ENCODE results near the gene GGTLC3.
"Not testable (repeated sequence)": the region's sequence is repeated elsewhere in the genome, so short reads cannot be mapped to it uniquely, and the experiment has no call there.

- not testable (repeated sequence) for TF ChIP-seq CTCF, POLR2A (IDR thresholded peaks at IDR 0.05)
These were observed 26.7 kb upstream of the GGTLC3 start for GRCh38 chr22:18544615-18545014.
